H7 (cell line): ENCODE results near the gene MEGF9. TPM values are rescaled to one million over a fixed set of nuclear protein-coding genes. Genes with fewer than 3 reads are reported as not detected.

ENCODE experiments used
- DNase-seq: peaks from one replicate; pipeline ENCODE4 v3.0.0; 2012
- H3K27me3 ChIP-seq: 2 replicates; pipeline ENCODE4 v1.6.0; 2011; ENCODE audit warnings: mild to moderate bottlenecking, low read length; ENCODE audit not compliant: control insufficient read depth, insufficient read depth
- H3K36me3 ChIP-seq: replicated peaks from 2 replicates; pipeline ENCODE4 v1.5.1; 2011; ENCODE audit warnings: low read length; ENCODE audit not compliant: control insufficient read depth, insufficient read depth
- H3K4me3 ChIP-seq: 2 replicates; pipeline ENCODE4 v1.5.1; 2011; ENCODE audit warnings: low read depth, mild to moderate bottlenecking, control low read depth, low read length, moderate library complexity; ENCODE audit not compliant: insufficient read depth
- total RNA-seq: library from RNA; depleted of rRNA; stranded (reverse); fragments of >200 nt; shearing (Covaris generic); gene quantifications from 2 replicates; pipeline ENCODE4 v1.2.3, GENCODE V29; 2014

The MEGF9 gene
- total RNA-seq, 1 experiment from 2014 or later, result 1.2 TPM

DNA sequence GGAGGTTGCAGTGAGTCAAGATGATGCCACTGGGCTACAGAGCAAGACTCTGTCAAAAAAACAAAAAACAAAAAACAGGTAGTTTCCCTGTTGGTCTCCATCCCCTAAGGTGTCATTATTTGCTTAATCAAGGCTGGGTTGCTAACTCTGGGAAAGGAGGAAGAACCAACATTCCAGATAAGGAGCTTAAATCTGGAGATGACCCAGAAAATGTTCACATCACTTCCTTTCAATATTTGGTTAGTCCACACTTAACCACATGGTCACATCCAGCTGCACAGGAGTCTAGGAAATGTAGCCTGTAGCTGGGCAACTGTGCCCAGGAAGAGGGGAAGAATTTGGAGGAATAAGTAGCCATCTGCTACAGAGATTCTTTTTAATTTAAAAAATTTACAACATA lies 25.9 kb upstream of the MEGF9 start:
- Histone ChIP-seq H3K4me3 (no peak overlapping the region), H3K36me3 (no peaks in the 10 kb centered on the region), H3K27me3 (no peaks in the 10 kb centered on the region)
- no peak for DNase-seq

DNA sequence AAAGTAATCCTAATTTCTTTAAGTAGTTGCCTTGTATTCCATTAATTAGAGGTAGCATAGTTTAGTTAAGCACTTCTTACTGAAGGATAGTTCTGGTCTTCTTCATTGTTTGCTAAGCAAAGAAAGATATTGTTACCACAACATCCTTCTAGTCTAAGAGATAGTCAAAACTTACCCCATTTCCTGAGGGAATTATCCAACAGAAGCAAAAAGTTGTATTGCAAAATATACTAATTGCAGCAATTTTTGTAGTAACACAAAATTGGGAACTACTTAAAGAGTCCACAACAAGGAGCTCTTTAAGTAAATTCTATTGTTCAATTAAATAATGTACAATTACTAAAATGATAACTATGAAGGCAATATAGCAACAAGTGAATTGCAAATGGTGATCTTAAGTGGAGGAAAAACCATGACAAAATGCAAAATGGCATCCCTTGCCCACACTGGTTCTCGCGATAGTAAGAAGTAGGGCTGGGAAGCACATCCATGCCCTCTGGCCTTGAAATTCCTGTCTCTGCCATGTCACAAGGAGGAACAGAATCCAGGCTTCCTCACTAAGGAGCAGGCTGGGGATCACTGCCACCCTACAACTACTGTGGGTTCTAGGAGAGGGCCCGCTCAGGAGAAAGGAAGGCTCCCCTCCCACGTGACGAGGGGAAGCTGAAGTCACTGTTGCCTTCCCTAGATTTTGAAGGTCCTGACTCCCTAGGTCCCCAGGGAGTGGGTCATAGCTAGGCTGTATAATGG lies 23.3 kb upstream of the MEGF9 start:
- Histone ChIP-seq H3K36me3 (no peaks in the 10 kb centered on the region), H3K4me3 (no peak overlapping the region), H3K27me3 (no peaks in the 10 kb centered on the region)
- DNase-seq, result no peak

GRCh38 chr9:120736881-120737280 lies 22.6 kb upstream of the MEGF9 start:
- H3K27me3 ChIP-seq, result no peaks in the 10 kb centered on the region

DNA sequence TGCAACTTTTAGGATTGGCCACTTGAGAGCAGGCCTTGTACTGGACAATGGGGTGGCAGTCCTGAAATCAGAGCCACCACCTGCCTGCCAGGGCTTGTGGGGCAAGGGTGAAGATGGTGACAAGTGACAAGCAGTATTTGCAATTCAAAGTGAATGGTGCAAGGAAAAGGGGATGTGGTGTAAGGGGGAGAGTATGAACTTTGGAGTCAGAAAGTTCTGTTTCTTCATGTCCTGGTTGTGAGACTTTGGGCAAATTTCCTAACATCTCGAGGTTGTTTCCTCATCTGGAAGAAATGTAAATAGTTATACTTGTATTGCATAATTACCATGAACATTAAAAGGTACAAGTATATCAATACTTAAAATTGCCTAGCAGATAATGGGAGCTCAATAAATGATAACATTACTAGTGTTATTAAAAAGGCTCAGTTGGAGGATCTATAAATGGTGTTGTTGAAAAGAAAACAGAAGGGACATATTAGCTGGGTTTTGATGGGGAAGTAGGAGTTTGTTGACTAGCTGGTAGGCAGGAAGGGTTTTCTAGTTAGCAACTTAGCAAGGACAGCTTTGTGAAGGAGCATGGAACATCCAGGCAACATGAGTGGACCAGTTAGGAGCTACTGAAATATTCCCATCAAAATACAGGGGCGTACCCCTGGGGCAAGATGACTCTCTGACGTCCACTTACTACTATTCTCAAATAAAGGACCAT lies 21.3 kb upstream of the MEGF9 start:
- Histone ChIP-seq H3K4me3 (no peak overlapping the region), H3K36me3 (no peaks in the 10 kb centered on the region), H3K27me3 (no peaks in the 10 kb centered on the region)
- no peak for DNase-seq

More at GRCh38 chr9:120736881-120737280, 22.6 kb upstream of the MEGF9 start:
- Histone ChIP-seq H3K36me3 (no peaks in the 10 kb centered on the region), H3K4me3 (no peak overlapping the region)
- DNase-seq, result no peak

GRCh38 chr9:120734607-120735410 lies 20.5 kb upstream of the MEGF9 start:
- Histone ChIP-seq H3K4me3 (no peak overlapping the region), H3K27me3 (no peaks in the 10 kb centered on the region), H3K36me3 (no peaks in the 10 kb centered on the region)
- DNase-seq, result no peak

GRCh38 chr9:120733190-120733589 lies 18.9 kb upstream of the MEGF9 start:
- no peak overlapping the region for H3K4me3 ChIP-seq
- H3K36me3 ChIP-seq, result no peaks in the 10 kb centered on the region
- no peak for DNase-seq
- no peaks in the 10 kb centered on the region for H3K27me3 ChIP-seq

- H3K27me3 ChIP-seq, result no peaks in the 10 kb centered on the region
- peak; percentile 24 for DNase-seq
- no peaks in the 10 kb centered on the region for H3K36me3 ChIP-seq
- H3K4me3 ChIP-seq, result no peak overlapping the region
These were observed 16.6 kb upstream of the MEGF9 start for GRCh38 chr9:120730654-120731514.

- H3K4me3 ChIP-seq, result no peak overlapping the region
- H3K27me3 ChIP-seq, result no peaks in the 10 kb centered on the region
- no peaks in the 10 kb centered on the region for H3K36me3 ChIP-seq
- peak; percentile 62 for DNase-seq
These were observed 15.5 kb upstream of the MEGF9 start for GRCh38 chr9:120729791-120730241.

DNA sequence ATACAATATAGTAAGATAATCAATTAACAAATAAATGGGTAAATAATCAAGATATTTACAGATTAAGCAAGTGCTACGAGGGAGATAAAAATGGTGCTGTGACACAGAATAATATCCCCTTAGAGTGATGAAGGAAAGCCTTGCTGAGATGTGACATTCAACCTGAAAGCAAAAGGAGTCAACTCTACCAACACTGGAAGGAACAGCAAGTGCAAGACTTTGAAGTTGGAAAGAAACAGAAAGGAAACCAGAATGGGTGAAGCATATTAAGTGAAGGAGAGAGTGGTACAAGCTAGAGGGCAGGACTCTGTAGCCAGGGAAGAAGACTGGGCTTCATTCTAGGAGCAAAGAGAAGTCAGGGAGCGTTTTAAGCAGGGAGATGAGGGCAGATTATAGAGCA lies 12.2 kb upstream of the MEGF9 start:
- H3K36me3 ChIP-seq, result no peaks in the 10 kb centered on the region
- no peak for DNase-seq
- H3K27me3 ChIP-seq, result no peaks in the 10 kb centered on the region
- no peak overlapping the region for H3K4me3 ChIP-seq

DNA sequence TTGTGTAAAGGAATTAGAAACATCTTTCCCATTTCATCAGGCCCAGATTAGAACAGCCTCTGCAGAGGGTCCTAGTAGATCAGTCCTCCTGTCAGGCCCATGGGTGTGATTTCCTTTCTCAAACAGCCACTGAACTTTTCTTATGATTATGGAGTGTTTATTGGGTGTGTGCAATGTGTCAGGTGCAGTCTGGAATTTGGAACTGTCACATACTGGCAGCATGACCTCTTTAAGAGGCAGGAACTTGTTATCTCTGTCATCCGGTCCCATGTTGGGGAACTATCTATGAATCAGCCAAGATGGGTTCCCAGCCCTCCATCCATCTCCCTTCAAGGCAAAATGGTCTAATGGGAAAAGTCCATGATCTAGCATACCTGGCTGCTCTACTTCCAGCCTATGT lies 11.6 kb upstream of the MEGF9 start:
- no peak overlapping the region for H3K4me3 ChIP-seq
- no peak for DNase-seq
- H3K36me3 ChIP-seq, result no peaks in the 10 kb centered on the region
- no peaks in the 10 kb centered on the region for H3K27me3 ChIP-seq

DNA sequence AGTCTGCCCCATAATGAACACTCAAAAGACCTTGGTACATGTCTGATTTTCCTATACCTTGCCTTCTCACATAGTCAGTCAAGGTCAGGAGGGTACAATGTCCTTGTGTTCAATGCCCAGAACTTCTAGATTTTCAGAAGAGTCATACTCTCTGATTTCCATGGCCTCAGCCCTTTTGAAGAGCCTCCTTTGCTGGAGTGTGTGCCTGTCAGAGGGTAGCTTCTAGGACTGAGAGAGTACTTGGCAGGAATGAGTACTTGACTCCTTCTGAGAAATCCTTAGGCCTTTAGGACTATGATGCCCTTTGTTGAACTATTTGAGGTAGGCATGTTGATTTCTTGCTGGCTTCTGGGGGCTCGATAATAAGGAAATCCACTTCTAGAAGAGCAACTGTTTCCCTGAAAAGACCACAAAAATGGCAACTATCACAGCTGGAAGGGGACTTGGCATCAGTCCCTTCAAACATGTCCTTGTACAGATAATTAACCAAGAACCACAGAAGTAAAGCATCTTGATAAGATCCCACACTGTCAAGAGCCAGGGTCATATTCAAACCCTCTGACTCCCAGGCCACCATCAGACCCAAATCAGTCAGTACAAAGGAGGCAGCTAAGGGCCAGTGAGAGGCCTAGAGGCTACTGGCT lies 10.6 kb upstream of the MEGF9 start:
- H3K36me3 ChIP-seq, result no peaks in the 10 kb centered on the region
- no peak for DNase-seq
- no peaks in the 10 kb centered on the region for H3K27me3 ChIP-seq
- H3K4me3 ChIP-seq, result no peak overlapping the region

- no peak overlapping the region for H3K4me3 ChIP-seq
- no peaks in the 10 kb centered on the region for H3K27me3 ChIP-seq
- DNase-seq, result no peak
- no peaks in the 10 kb centered on the region for H3K36me3 ChIP-seq
These were observed 9.3 kb upstream of the MEGF9 start for GRCh38 chr9:120723565-120723964.

DNA sequence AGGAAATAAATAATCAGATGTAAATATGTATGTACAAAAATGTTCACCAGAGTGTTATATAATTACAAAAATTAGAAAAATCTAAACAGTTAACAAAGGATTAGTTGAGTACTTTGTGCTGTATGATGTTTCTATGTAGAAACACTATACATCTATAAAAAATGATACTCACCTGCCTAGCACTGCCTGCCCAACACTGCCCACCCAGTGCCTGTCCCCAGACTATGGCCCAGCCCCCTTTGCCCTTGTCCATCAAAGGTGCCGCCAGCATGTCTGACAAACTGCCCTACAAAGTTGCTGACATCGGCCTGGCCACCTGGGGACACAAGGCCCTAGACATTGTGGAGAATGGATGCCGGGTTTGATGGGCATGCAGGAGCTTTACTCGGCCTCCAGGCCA lies 6.1 kb upstream of the MEGF9 start:
- DNase-seq, result no peak
- Histone ChIP-seq H3K36me3 (no peaks in the 10 kb centered on the region), H3K4me3 (no peak overlapping the region), H3K27me3 (no peaks in the 10 kb centered on the region)

GRCh38 chr9:120718316-120718715 lies 4.0 kb upstream of the MEGF9 start:
- H3K4me3 ChIP-seq, result no peak overlapping the region
- peaks cover 10% of the 10 kb centered on the region for H3K27me3 ChIP-seq
- H3K36me3 ChIP-seq, result no peaks in the 10 kb centered on the region
- no peak for DNase-seq
